Left lobe of liver (tissue), 2 donors: Measurements from ENCODE around the gene NBPF3. TPM values are rescaled to one million over a fixed set of nuclear protein-coding genes. Genes with fewer than 3 reads are reported as not detected.

Experiments used
- ATAC-seq: fragments of 200-7000 bp; cut with Tn5 transposase; one replicate; pipeline ENCODE4 v1.9.1; 2020; ENCODE audit warnings: mild to moderate bottlenecking, moderate library complexity
- DNase-seq: peaks from one replicate; pipeline ENCODE4 v3.0.0-alpha.2; 2020; ENCODE audit warnings: low spot score
- total RNA-seq: library from RNA; stranded (reverse); gene quantifications from one replicate; pipeline ENCODE4 v1.2.1, GENCODE V29; 2021
- donor health status: DM: no; HTN: no; CAD: no; lungs with moderate emphysema.
- donor health status: DM: no; HTN: yes; CAD: no.

The NBPF3 gene
- total RNA-seq, 1 donor from 2014 or later = 3.5 TPM

- DNase-seq = no peak
Observed at GRCh38 chr1:21491488-21492355, 51.8 kb downstream of the NBPF3 start.

GRCh38 chr1:21492356-21492625, 52.4 kb downstream of the NBPF3 start:
- no peak for DNase-seq
- no peak for ATAC-seq

More at GRCh38 chr1:21491488-21492355, 51.8 kb downstream of the NBPF3 start:
- no peak for ATAC-seq

GRCh38 chr1:21494196-21494595, 54.3 kb downstream of the NBPF3 start:
- no peak for DNase-seq
- ATAC-seq = no peak

GRCh38 chr1:21495225-21495820, 55.4 kb downstream of the NBPF3 start:
- ATAC-seq = no peak

GRCh38 chr1:21496063-21496462, 56.1 kb downstream of the NBPF3 start:
- DNase-seq (no peak), ATAC-seq (no peak)

More at GRCh38 chr1:21495225-21495820, 55.4 kb downstream of the NBPF3 start:
- DNase-seq = no peak

- no peak for ATAC-seq
- no peak for DNase-seq
Observed at GRCh38 chr1:21496886-21497285, 56.9 kb downstream of the NBPF3 start.

GRCh38 chr1:21497466-21498061, 57.6 kb downstream of the NBPF3 start:
- ATAC-seq (no peak), DNase-seq (no peak)

GRCh38 chr1:21499283-21499950, 59.5 kb downstream of the NBPF3 start:
- ATAC-seq (no peak), DNase-seq (no peak)

- DNase-seq (no peak), ATAC-seq (no peak)
Observed at GRCh38 chr1:21503706-21504377, 63.9 kb downstream of the NBPF3 start.

- DNase-seq (no peak), ATAC-seq (no peak)
Observed at GRCh38 chr1:21506804-21507203, 66.9 kb downstream of the NBPF3 start.

GRCh38 chr1:21507511-21508270, 67.8 kb downstream of the NBPF3 start:
- DNase-seq (no peak), ATAC-seq (no peak)

- peak; percentile 68 for DNase-seq
- peak; percentile 94 for ATAC-seq
Observed at GRCh38 chr1:21508580-21509350, 68.8 kb downstream of the NBPF3 start.

GRCh38 chr1:21509351-21510112, 69.6 kb downstream of the NBPF3 start, which contains the start of gene ALPL:
ALPL (plus strand) TSS chr1:21509423; CDS start chr1:21554082, 44,659 bp downstream.
- DNase-seq = no peak
- ATAC-seq = peak; percentile 9

- DNase-seq (no peak), ATAC-seq (no peak)
Observed at GRCh38 chr1:21510113-21510493, 70.2 kb downstream of the NBPF3 start.

- DNase-seq (no peak), ATAC-seq (peak; percentile 16)
Observed at GRCh38 chr1:21510885-21511578, 71.1 kb downstream of the NBPF3 start.

GRCh38 chr1:21511579-21512522, 71.9 kb downstream of the NBPF3 start:
- DNase-seq = no peak

GRCh38 chr1:21514245-21514644, 74.3 kb downstream of the NBPF3 start:
- DNase-seq (no peak), ATAC-seq (no peak)

More at GRCh38 chr1:21511579-21512522, 71.9 kb downstream of the NBPF3 start:
- no peak for ATAC-seq
